Psoas muscle (tissue), 8 donors: ENCODE results near the gene SLC25A6. TPM values are rescaled to one million over a fixed set of nuclear protein-coding genes. Genes with fewer than 3 reads are reported as not detected.
"Not testable (repeated sequence)": the region's sequence is repeated elsewhere in the genome, so short reads cannot be mapped to it uniquely, and the experiment has no call there.

ENCODE experiments used
- ATAC-seq, 4 donors: fragments of 200-7000 bp; cut with Tn5 transposase; one replicate each; pipeline ENCODE4 v1.9.1; 2020; ENCODE audit warnings: moderate library complexity in 3 of 4, mild to moderate bottlenecking in 2 of 4
- DNase-seq, 2 donors: peaks; one replicate each; pipeline ENCODE4 v3.0.0-alpha.2; 2020
- H3K27ac ChIP-seq: fragments of 200-600 bp; one replicate; pipeline ENCODE4 v1.8.0; 2022
- H3K27me3 ChIP-seq, 3 donors: fragments of 200-600 bp in 1 of 3; one replicate each; pipeline versions ENCODE4 v1.6.1 to v1.8.0; 2013 to 2022; ENCODE audit warnings: low read length in 2 of 3, mild to moderate bottlenecking in 2 of 3, moderate library complexity in 1 of 3; ENCODE audit not compliant: insufficient read depth in 3 of 3
- H3K36me3 ChIP-seq, 2 donors: fragments of 200-600 bp in 1 of 2; one replicate each; pipeline versions ENCODE4 v1.6.1 to v1.8.0; 2013 to 2022; ENCODE audit warnings: low read depth in 1 of 2, mild to moderate bottlenecking in 1 of 2, moderate library complexity in 1 of 2; ENCODE audit not compliant: insufficient read depth in 1 of 2
- H3K4me1 ChIP-seq: fragments of 200-600 bp; one replicate; pipeline ENCODE4 v1.8.0; 2022
- H3K4me3 ChIP-seq: fragments of 200-600 bp; one replicate; pipeline ENCODE4 v1.8.0; 2022; ENCODE audit warnings: mild to moderate bottlenecking
- H3K9me3 ChIP-seq: fragments of 200-600 bp; one replicate; pipeline ENCODE4 v1.8.0; 2022
- WGBS, 3 donors: extraction: QIAGEN DNeasy Blood & Tissue Kit; methylation state at CpG; one replicate each; pipeline versions ENCODE4 v1.1.6 to v1.1.7; 2013; 5-methylcytosine and 5-hydroxymethylcytosine counted together
- intact Hi-C, 2 donors: fragments of 100-400 bp; cut with DNase I; formaldehyde crosslinking; loops; one replicate each; pipeline versions ENCODE4 v1.11.0 to v1.14.2; 2022
- polyA plus RNA-seq, 3 donors: library from polyadenylated mRNA; stranded (reverse); fragments of 200-250 nt; gene quantifications; one replicate each; pipeline ENCODE4 v1.2.3, GENCODE V29; 2013
- total RNA-seq, 4 donors: library from RNA; stranded (reverse); fragmentation: NEBNext Ultra II Directional in 2 of 4; extraction: Animal tissue kit (Norgen Biotek cat#: 25700) in 2 of 4; gene quantifications; one replicate each; pipeline versions ENCODE4 v1.2.1 to v1.2.4, GENCODE V29; 2021 to 2023
- TF ChIP-seq, protein P1 (sequence below): fragments of 200-600 bp; IDR thresholded peaks from one replicate; pipeline ENCODE4 v1.8.0; 2022; ENCODE audit warnings: antibody characterized with exemption
- donor health status: healthy with polysubstance abuse.
- donor health status: DM: no; HTN: no; CAD: no; lungs with moderate emphysema.
- donor health status: Bipolar disorder and iron deficiency.
- donor health status: healthy.
- donor health status: DM: yes; HTN: yes; CAD: no.
- donor health status: DM: no; HTN: no; CAD: no.
- donor health status: DM: no; HTN: no; CAD: no.
- donor health status: DM: yes; HTN: yes; CAD: no.

SLC25A6 gene
- total and polyA plus RNA-seq, 7 donors, result 48.4 to 189 (median 83.0) TPM

DNA sequence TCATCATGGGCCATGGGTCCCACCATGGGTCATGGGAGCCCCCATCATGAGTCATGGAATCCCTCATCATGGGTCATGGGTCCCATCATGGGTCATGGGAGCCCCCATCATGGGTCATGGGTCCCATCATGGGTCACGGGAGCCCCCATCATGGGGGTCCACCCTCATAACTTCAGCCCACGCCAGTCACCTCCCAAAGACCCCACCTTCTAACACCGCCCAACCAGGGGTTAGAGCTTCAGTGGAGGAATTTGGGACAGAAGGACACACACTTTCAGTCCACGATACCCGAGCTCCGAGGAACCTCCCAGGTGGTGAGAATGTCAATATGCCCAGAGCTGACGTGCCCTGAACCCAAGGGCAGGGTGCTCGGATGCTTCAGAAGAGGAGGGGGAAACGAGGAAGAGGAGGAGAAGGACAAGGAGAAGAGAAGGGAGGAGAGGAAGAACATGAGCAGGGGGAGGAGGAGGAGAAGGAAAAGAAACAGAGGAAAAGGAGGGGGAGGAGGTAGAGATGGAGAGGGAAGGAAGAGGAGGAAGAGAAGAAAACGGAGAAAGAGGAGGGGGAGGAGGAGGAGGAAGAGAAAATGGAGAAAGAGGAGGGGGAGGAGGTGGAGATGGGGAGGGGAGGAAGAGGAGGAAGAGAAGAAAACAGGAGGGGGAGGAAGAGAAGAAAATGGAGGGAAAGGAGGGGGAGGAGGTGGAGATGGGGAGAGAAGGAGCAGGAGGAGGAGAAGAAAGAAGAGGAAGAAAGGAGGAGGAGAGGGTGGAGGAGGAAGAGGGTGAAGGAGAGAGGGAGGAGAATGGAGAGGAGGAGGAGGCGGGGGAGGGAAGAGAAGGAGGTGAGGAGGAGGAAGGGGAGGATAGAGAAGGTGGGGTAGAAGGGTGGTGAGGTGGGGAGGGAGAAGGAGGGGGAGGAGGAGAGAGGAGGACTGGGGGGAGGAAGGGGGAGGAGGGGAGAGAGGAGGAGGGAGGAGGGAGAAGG, 37.6 kb downstream of the SLC25A6 start:
- WGBS, 3 donors, result 79 to 90% (median 83%) methylated on average over 11 of the region's 11 CpGs
- intact Hi-C loops, result no loop called here
- Histone ChIP-seq H3K27ac (no peak overlapping the region), H3K4me1 (no peaks in the 10 kb centered on the region), H3K4me3 (no peak overlapping the region), H3K27me3 (no peaks in the 10 kb centered on the region), H3K36me3 (peaks cover 0 to 7% of the 10 kb centered on the region in 2 donors), H3K9me3 (no peaks in the 10 kb centered on the region)
- ATAC-seq (peak in 1 of 4 donors; percentile 15), DNase-seq (peak in 1 of 2 donors; percentile 35)
- TF ChIP-seq, protein P1, sequence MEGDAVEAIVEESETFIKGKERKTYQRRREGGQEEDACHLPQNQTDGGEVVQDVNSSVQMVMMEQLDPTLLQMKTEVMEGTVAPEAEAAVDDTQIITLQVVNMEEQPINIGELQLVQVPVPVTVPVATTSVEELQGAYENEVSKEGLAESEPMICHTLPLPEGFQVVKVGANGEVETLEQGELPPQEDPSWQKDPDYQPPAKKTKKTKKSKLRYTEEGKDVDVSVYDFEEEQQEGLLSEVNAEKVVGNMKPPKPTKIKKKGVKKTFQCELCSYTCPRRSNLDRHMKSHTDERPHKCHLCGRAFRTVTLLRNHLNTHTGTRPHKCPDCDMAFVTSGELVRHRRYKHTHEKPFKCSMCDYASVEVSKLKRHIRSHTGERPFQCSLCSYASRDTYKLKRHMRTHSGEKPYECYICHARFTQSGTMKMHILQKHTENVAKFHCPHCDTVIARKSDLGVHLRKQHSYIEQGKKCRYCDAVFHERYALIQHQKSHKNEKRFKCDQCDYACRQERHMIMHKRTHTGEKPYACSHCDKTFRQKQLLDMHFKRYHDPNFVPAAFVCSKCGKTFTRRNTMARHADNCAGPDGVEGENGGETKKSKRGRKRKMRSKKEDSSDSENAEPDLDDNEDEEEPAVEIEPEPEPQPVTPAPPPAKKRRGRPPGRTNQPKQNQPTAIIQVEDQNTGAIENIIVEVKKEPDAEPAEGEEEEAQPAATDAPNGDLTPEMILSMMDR, result no peak

DNA sequence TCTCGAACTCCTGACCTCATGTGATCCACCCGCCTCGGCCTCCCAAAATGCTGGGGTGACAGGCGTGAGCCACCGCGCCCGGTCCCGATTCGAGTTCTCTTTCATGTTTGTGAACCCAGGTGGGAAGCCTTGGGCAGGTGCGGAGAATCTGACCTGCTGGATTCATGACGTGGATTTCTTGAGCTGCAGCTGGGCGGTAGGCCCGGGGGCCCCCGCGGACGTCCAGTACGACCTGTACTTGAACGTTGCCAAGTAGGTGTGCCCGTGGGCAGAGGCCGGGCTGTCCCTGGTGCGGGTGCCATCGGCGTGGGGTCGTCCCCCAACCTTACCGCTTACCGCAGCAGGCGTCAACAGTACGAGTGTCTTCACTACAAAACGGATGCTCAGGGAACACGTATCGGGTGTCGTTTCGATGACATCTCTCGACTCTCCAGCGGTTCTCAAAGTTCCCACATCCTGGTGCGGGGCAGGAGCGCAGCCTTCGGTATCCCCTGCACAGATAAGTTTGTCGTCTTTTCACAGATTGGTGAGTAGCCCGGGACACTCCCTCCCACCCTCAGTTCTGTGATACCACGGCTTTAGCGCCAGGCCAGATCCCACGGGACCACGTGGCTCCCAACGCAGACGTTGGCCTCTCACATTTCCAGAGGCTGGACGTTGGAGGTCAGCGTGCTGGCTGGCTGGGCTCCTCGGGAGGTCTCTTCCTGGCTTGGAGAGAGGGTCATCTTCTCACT, 39.8 kb downstream of the SLC25A6 start:
- no peak for ATAC-seq
- no peaks in the 10 kb centered on the region for H3K27me3 ChIP-seq
- TF ChIP-seq, protein P1, result no peak
- peak in 1 of 2 donors; percentile 46 for DNase-seq
- WGBS, 3 donors, result 89 to 92% (median 91%) methylated on average over 47 to 49 of the region's 49 CpGs
- H3K9me3 ChIP-seq, result no peaks in the 10 kb centered on the region
- intact Hi-C loops, result no loop called here
- H3K4me1 ChIP-seq, result no peaks in the 10 kb centered on the region
- peaks cover 0 to 3% of the 10 kb centered on the region in 2 donors for H3K36me3 ChIP-seq
- no peak overlapping the region for H3K4me3 ChIP-seq
- H3K27ac ChIP-seq, result no peak overlapping the region

DNA sequence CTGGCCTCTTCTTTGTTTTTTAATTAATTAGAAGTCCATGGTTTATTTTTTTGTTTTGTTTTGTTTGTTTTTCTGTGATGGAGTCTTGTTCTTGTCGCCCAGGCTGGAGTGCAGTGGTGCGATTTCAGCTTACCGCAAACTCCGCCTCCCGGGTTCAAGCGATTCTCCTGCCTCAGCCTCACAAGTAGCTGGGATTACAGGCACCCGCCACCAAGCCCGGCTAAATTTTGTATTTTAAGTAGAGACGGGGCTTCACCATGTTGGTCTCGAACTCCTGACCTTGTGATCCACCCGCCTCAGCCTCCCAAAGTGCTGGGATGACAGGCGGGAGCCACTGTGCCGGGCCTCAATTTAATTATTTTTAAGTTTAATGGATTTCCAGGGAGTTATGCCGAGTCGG, 42.3 kb downstream of the SLC25A6 start:
- 90 to 93% (median 92%) methylated on average over 15 of the region's 15 CpGs for WGBS, 3 donors
- peak in 1 of 2 donors; percentile 6 for DNase-seq
- H3K4me1 ChIP-seq, H3K9me3 ChIP-seq, intact Hi-C loops, H3K27ac ChIP-seq, H3K4me3 ChIP-seq, H3K27me3 ChIP-seq, ATAC-seq, H3K36me3 ChIP-seq: not testable (repeated sequence)

DNA sequence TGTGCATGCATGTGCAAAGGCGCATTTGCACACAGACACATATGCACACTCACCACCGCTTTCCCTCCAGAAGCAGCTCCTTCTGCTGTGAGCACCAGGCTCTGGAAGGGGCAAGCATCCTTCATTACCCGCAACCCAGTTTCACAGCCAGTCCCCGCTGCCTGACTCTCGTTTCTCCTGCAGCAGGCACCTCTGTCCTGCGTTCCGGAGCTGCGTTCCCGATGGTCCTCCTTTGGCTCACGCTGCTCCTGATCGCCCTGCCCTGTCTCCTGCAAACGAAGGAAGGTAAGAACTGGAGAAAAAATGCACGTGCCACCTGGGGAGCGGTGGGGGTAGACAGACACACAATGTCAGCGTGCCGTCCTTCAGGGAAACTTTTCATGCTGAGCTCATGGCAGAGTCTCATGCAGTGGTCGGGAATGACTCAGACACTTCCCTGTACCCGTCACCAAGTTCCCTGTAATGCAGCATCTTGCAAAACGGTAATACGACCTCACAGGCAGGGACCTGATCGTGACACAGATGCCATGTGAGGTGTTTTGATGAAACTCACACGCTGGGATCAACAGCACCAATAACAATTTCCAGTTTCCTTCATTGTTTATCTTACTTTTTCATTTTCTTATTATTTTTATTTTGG, 50.2 kb downstream of the SLC25A6 start:
- Histone ChIP-seq H3K27ac (no peak overlapping the region), H3K4me1 (no peaks in the 10 kb centered on the region), H3K36me3 (no peaks in the 10 kb centered on the region), H3K4me3 (no peak overlapping the region), H3K27me3 (no peaks in the 10 kb centered on the region), H3K9me3 (peaks cover 11% of the 10 kb centered on the region)
- WGBS, 3 donors, result 76 to 81% (median 78%) methylated on average over 22 of the region's 22 CpGs
- intact Hi-C loops, result no loop called here
- DNase-seq (no peak), ATAC-seq (no peak)
- TF ChIP-seq, protein P1, result no peak
